ENCODE results near the gene ARHGEF28. TPM values are rescaled to one million over a fixed set of nuclear protein-coding genes. Genes with fewer than 3 reads are reported as not detected.

ARHGEF28 gene
- total and polyA plus RNA-seq, 2 donors (not counting 1 experiment from before 2014, with no cell fraction given), result 2.3 to 34.3 TPM

- no peak for TF ChIP-seq CTCF (conservative IDR thresholded peaks at IDR 0.05 in 1 of 2, IDR thresholded peaks at IDR 0.05 in 1 of 2; ENCODE audit: low read depth in 1 of 2, low read length in 2 of 2)
- no peak for TF ChIP-seq EZH2 (IDR thresholded peaks at IDR 0.05; ENCODE audit: low read length, missing control alignments)
- no peak overlapping the region for H2AFZ ChIP-seq (ENCODE audit: low read length)
- no peaks in the 10 kb centered on the region for H3K4me1 ChIP-seq (ENCODE audit: control insufficient read depth, extremely low read depth, insufficient read depth, low read length)
- H3K27me3 ChIP-seq (ENCODE audit: control insufficient read depth, insufficient read depth, low read length), result no peaks in the 10 kb centered on the region
- H3K9me3 ChIP-seq (ENCODE audit: control insufficient read depth, insufficient read depth, low read depth, low read length), result no peaks in the 10 kb centered on the region
- H3K36me3 ChIP-seq (ENCODE audit: control insufficient read depth, insufficient read depth, low read length), result no peaks in the 10 kb centered on the region
- no peak overlapping the region for H3K4me3 ChIP-seq (replicated peaks in 1 of 4; ENCODE audit: control extremely low read depth in 1 of 4, insufficient read depth in 1 of 4, low read depth in 3 of 4, low read length in 4 of 4)
- H3K4me2 ChIP-seq (ENCODE audit: extremely low read depth, insufficient read depth, low read length), result no peak overlapping the region
- H3K27ac ChIP-seq (ENCODE audit: insufficient read depth, low read length), result no peak overlapping the region
- no peaks in the 10 kb centered on the region for H4K20me1 ChIP-seq (ENCODE audit: control insufficient read depth, extremely low read depth, insufficient read depth, low read length)
- DNase-seq (ENCODE audit: low read depth in 2 of 2), result no peak
- H3K9ac ChIP-seq (ENCODE audit: insufficient read depth, low read length), result no peak overlapping the region
- peaks cover 11% of the 10 kb centered on the region for H3K79me2 ChIP-seq (ENCODE audit: control insufficient read depth, insufficient read depth, low read length)
These were observed 22.5 kb downstream of the ARHGEF28 start for GRCh38 chr5:73648515-73648914.

DNA sequence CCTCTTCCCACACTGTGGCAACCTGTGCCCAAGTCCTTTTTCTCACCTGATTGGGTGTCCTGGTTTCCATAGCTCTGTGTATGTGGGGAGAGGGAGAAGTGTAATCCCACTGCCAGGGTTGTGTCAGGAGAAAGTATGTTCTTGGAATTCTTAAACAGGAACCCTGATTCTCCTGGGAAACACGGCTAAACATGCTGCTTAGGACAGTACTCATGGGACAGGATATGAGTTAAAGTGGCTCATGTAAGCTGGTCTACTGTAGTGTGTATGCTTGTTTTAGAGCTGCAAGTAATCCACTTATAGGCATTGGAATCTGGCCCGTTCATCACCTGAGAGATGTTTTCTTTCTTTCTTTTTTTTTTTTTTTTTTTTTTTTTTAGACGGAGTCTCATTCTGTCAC is 23.9 kb downstream of the ARHGEF28 start:
- Histone ChIP-seq H3K4me2 (ENCODE audit: extremely low read depth, insufficient read depth, low read length) (no peak overlapping the region), H4K20me1 (ENCODE audit: control insufficient read depth, extremely low read depth, insufficient read depth, low read length) (no peaks in the 10 kb centered on the region), H3K4me3 (replicated peaks in 1 of 4; ENCODE audit: control extremely low read depth in 1 of 4, insufficient read depth in 1 of 4, low read depth in 3 of 4, low read length in 4 of 4) (no peak overlapping the region), H3K4me1 (ENCODE audit: control insufficient read depth, extremely low read depth, insufficient read depth, low read length) (peaks cover 3% of the 10 kb centered on the region), H3K27ac (ENCODE audit: insufficient read depth, low read length) (no peak overlapping the region), H2AFZ (ENCODE audit: low read length) (no peak overlapping the region), H3K27me3 (ENCODE audit: control insufficient read depth, insufficient read depth, low read length) (no peaks in the 10 kb centered on the region), H3K79me2 (ENCODE audit: control insufficient read depth, insufficient read depth, low read length) (peaks cover 10% of the 10 kb centered on the region), H3K36me3 (ENCODE audit: control insufficient read depth, insufficient read depth, low read length) (no peaks in the 10 kb centered on the region), H3K9me3 (ENCODE audit: control insufficient read depth, insufficient read depth, low read depth, low read length) (no peaks in the 10 kb centered on the region), H3K9ac (ENCODE audit: insufficient read depth, low read length) (no peak overlapping the region)
- DNase-seq (ENCODE audit: low read depth in 2 of 2), result no peak
- TF ChIP-seq EZH2 (IDR thresholded peaks at IDR 0.05; ENCODE audit: low read length, missing control alignments) (no peak), CTCF (conservative IDR thresholded peaks at IDR 0.05 in 1 of 2, IDR thresholded peaks at IDR 0.05 in 1 of 2; ENCODE audit: low read depth in 1 of 2, low read length in 2 of 2) (no peak)

GRCh38 chr5:73652391-73652790 is 26.4 kb downstream of the ARHGEF28 start:
- H2AFZ ChIP-seq (ENCODE audit: low read length), result no peak overlapping the region
- peaks cover 3% of the 10 kb centered on the region for H3K4me1 ChIP-seq (ENCODE audit: control insufficient read depth, extremely low read depth, insufficient read depth, low read length)
- TF ChIP-seq EZH2 (IDR thresholded peaks at IDR 0.05; ENCODE audit: low read length, missing control alignments) (no peak), CTCF (conservative IDR thresholded peaks at IDR 0.05 in 1 of 2, IDR thresholded peaks at IDR 0.05 in 1 of 2; ENCODE audit: low read depth in 1 of 2, low read length in 2 of 2) (no peak)
- H3K4me2 ChIP-seq (ENCODE audit: extremely low read depth, insufficient read depth, low read length), result no peak overlapping the region
- H3K79me2 ChIP-seq (ENCODE audit: control insufficient read depth, insufficient read depth, low read length), result peaks cover 10% of the 10 kb centered on the region
- no peak for DNase-seq (ENCODE audit: low read depth in 2 of 2)
- no peaks in the 10 kb centered on the region for H4K20me1 ChIP-seq (ENCODE audit: control insufficient read depth, extremely low read depth, insufficient read depth, low read length)
- no peaks in the 10 kb centered on the region for H3K9me3 ChIP-seq (ENCODE audit: control insufficient read depth, insufficient read depth, low read depth, low read length)
- no peaks in the 10 kb centered on the region for H3K36me3 ChIP-seq (ENCODE audit: control insufficient read depth, insufficient read depth, low read length)
- no peak overlapping the region for H3K4me3 ChIP-seq (replicated peaks in 1 of 4; ENCODE audit: control extremely low read depth in 1 of 4, insufficient read depth in 1 of 4, low read depth in 3 of 4, low read length in 4 of 4)
- no peak overlapping the region for H3K9ac ChIP-seq (ENCODE audit: insufficient read depth, low read length)
- no peaks in the 10 kb centered on the region for H3K27me3 ChIP-seq (ENCODE audit: control insufficient read depth, insufficient read depth, low read length)
- H3K27ac ChIP-seq (ENCODE audit: insufficient read depth, low read length), result no peak overlapping the region

Data from fibroblast of lung (primary cell).